Lower leg skin (tissue), 4 donors: ENCODE data around the gene ZNF592. TPM values are rescaled to one million over a fixed set of nuclear protein-coding genes. Genes with fewer than 3 reads are reported as not detected.

Experiments used
- DNase-seq, 2 donors: peaks; one replicate each; pipeline ENCODE4 v3.0.0-alpha.2; 2019; ENCODE audit warnings: low spot score in 2 of 2
- H3K4me3 ChIP-seq: fragments of 200-600 bp; sonication (generic); 2 replicates; pipeline ENCODE4 v1.5.1; 2017; ENCODE audit warnings: mild to moderate bottlenecking, low read depth; ENCODE audit not compliant: poor library complexity, severe bottlenecking
- CTCF ChIP-seq, 3 donors: fragments of 450-650 bp; IDR thresholded peaks; one replicate each; pipeline ENCODE4 v1.5.1; 2016; ENCODE audit warnings: antibody characterized with exemption in 3 of 3, mild to moderate bottlenecking in 3 of 3, moderate library complexity in 2 of 3
- POLR2A ChIP-seq, 2 donors: fragments of 450-650 bp; IDR thresholded peaks; one replicate each; pipeline ENCODE4 v1.6.1; 2016 to 2017; ENCODE audit warnings: antibody characterized with exemption in 2 of 2, mild to moderate bottlenecking in 1 of 2, moderate library complexity in 1 of 2
- WGBS, 2 donors: methylation state at CpG; one replicate each; pipeline ENCODE4 v1.1.5; 2018; 5-methylcytosine and 5-hydroxymethylcytosine counted together
- intact Hi-C: fragments of 100-400 bp; cut with DNase I; formaldehyde crosslinking; loops from one replicate; pipeline ENCODE4 v1.15.0; 2023; ENCODE audit warnings: low total_unique reads
- total RNA-seq, 4 donors: library from RNA; depleted of rRNA; stranded (reverse); fragments of >200 nt; gene quantifications; one replicate each; pipeline ENCODE4 v1.1.0, GENCODE V29; 2016

The ZNF592 gene
- total RNA-seq, 4 donors from 2014 or later, result 15.8 to 25.5 (median 21.1) TPM

GRCh38 chr15:84760219-84760618 is 11.8 kb downstream of the ZNF592 start:
- no peak for DNase-seq
- TF ChIP-seq POLR2A (IDR thresholded peaks at IDR 0.05), result no peak
- no peak for TF ChIP-seq CTCF (IDR thresholded peaks at IDR 0.05)
- intact Hi-C loops, result no loop called here
- H3K4me3 ChIP-seq, result no peak overlapping the region
- WGBS, 2 donors, result 96 to 100% methylated on average over 1 of the region's 1 CpG

GRCh38 chr15:84761607-84762131 is 13.3 kb downstream of the ZNF592 start:
- H3K4me3 ChIP-seq, result no peak overlapping the region
- DNase-seq, result no peak
- TF ChIP-seq POLR2A (IDR thresholded peaks at IDR 0.05) (no peak), CTCF (IDR thresholded peaks at IDR 0.05) (no peak)
- 48 to 59% methylated on average over 4 of the region's 4 CpGs for WGBS, 2 donors
- intact Hi-C loops, result no loop called here

GRCh38 chr15:84762840-84763572 is 14.6 kb downstream of the ZNF592 start:
- no peak overlapping the region for H3K4me3 ChIP-seq
- TF ChIP-seq POLR2A (IDR thresholded peaks at IDR 0.05) (no peak), CTCF (IDR thresholded peaks at IDR 0.05) (no peak)
- WGBS, 2 donors, result 81 to 89% methylated on average over 3 of the region's 3 CpGs
- DNase-seq, result peak in 1 of 2 donors; percentile 39
- intact Hi-C loops, result no loop called here

- 69 to 83% methylated on average over 3 of the region's 3 CpGs for WGBS, 2 donors
- intact Hi-C loops, result no loop called here
Measured at GRCh38 chr15:84764585-84764984, 16.2 kb downstream of the ZNF592 start.

GRCh38 chr15:84764989-84765388 is 16.6 kb downstream of the ZNF592 start:
- 92 to 100% methylated on average over 1 of the region's 1 CpG for whole genome bisulfite sequencing, 2 donors
- H3K4me3 ChIP-seq, result no peak overlapping the region
- no peak for TF ChIP-seq CTCF (IDR thresholded peaks at IDR 0.05)
- no peak for TF ChIP-seq POLR2A (IDR thresholded peaks at IDR 0.05)
- no peak for DNase-seq
- intact Hi-C loops, result no loop called here

More at GRCh38 chr15:84764585-84764984, 16.2 kb downstream of the ZNF592 start:
- no peak for DNase-seq
- H3K4me3 ChIP-seq, result no peak overlapping the region
- no peak for TF ChIP-seq POLR2A (IDR thresholded peaks at IDR 0.05)
- no peak for TF ChIP-seq CTCF (IDR thresholded peaks at IDR 0.05)
